GM12892 (cell line): ENCODE data around the gene CEBPG. TPM values are rescaled to one million over a fixed set of nuclear protein-coding genes. Genes with fewer than 3 reads are reported as not detected.
A peak's percentile ranks its signal among the peaks of the same experiment; 100 is the strongest.

Source experiments
- DNase-seq: peaks from one replicate; pipeline ENCODE4 v3.0.0; 2011; ENCODE audit not compliant: insufficient read length
- FAIRE-seq: peaks from 2 replicates; lab custom pipeline; 2011; peaks lifted over from hg19 to GRCh38; lab: Jason Lieb, UNC
- POLR2A ChIP-seq: IDR thresholded peaks from 2 replicates; pipeline ENCODE4 v1.6.1; 2011; ENCODE audit warnings: low read depth, low read length, control low read depth
- POLR2AphosphoS5 ChIP-seq: IDR thresholded peaks from 2 replicates; pipeline ENCODE4 v1.6.1; 2011; ENCODE audit warnings: low read depth, low read length, control low read depth
- TAF1 ChIP-seq: IDR thresholded peaks from 2 replicates; pipeline ENCODE4 v1.6.1; 2011; ENCODE audit warnings: low read depth, mild to moderate bottlenecking, control low read depth, low read length, borderline replicate concordance
- polyA plus RNA-seq: library from polyadenylated mRNA; unstranded; fragments of >200 nt; gene quantifications from one replicate; pipeline ENCODE4 v1.2.1, GENCODE V29; 2012; ENCODE audit warnings: missing spikeins, inconsistent platforms; ENCODE audit not compliant: missing spikeins

CEBPG gene
- polyA plus RNA-seq, result 11.4 TPM

DNA sequence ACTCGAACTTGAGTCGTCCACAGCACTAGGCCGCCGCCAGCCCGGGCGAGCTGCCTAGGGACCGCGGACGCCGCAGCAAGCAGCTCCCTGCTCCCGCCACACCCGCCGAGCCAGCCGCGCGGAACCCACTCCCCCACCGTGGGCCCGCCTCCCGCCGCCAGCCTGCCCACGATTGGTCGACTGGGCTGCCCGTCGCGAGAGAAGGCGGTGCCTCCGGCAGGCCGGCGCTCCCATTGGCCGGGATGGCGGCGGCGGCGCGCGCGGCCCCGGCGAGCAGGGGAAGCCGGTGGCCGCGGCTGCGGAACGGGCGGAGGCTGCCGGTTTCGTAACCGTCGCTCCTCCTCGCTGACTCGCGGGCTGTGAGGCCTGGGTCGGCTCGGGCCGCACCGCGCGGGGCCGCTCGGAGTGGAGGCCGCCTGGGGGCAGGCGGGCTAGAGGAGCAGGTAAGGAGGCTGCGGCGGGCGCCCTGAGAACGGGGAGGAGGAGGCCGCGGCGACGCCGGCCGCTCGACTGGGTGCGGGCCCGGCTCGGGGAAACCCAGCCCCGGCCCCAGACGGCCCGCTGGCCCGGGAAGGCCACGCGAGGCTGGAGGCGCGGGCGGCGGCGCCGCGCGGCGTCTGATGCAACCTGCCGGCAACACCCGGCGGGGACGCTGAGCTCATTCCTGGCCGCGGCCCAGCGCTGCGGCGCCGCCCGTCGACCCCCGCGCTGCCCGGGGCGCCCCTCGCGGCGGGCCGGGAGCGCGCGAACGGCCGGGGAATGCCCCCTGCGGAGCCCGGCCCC is at the start of gene CEBPG:
Gene CEBPG (plus strand): TSS at position 257 of the 783 bp plus-strand sequence. CDS start 5,531 bp downstream, outside the sequence.
- TF ChIP-seq TAF1, result peak; percentile 13; the same call in 1 of the 2 replicates
- peak; percentile 90 for TF ChIP-seq POLR2A
- peak; percentile 46 for TF ChIP-seq POLR2AphosphoS5
- DNase-seq (peak; percentile 93), FAIRE-seq (peak; percentile 78)

DNA sequence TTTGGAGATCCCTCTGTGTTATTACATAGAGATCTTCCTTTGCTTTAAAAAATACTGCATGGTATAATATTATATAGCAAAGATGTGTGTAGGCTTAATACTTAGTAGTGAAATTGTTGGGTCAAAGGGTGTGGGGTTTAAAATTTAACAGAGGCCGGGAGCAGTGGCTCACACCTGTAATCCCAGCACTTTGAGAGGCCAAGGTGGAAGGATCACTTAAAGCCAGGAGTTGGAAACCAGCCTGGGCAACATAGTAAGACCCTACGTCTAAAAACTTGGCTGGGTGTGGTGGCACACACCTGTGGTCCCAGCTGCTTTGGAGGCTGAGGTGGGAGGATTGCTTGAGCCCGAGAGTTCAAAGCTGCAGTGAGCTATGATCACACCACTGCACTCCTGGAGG is 48.9 kb upstream of the CEBPG start:
- DNase-seq (no peak), FAIRE-seq (no peak)
- TF ChIP-seq TAF1 (no peak), POLR2AphosphoS5 (no peak), POLR2A (no peak)

DNA sequence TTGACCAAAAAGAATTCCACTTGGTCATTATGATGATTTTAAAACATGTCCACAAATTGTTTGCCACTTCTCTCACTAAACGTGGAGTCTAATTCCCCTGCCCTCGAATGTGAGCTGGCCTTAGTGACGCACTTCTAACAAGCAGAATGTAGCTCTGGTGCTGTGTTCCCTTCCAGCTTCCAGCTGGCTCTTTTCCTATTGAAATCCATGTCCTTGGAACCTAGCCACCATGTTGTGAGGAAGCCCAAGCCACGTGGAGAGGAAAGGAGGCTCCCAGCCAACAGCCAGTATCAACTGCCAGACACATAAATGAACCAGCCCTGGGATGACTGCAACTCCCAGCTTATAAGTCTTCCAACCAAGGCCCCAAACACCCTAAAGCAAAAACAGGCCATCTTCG is 47.6 kb upstream of the CEBPG start:
- TF ChIP-seq POLR2A, result no peak
- no peak for TF ChIP-seq POLR2AphosphoS5
- TF ChIP-seq TAF1, result no peak
- DNase-seq, result no peak
- FAIRE-seq, result no peak

DNA sequence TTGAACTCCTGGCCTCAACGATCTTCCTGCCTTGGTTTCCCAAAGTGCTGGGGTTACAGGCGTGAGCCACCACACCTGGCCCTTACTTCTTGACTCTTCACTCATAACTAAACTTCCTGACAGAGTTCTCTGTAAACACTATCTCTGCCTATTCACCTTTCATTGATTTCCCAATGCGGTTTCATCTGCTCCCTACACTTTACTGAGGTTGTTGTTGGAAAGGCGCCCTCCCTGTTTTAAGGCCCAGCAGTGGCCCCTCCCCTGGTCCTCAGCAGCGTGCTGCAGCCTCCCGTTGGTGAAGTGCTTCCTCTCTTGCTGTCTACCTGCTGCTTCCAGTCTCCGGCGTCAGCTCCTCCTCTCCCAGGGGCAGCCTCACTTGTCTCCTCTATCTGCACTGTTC is 44.4 kb upstream of the CEBPG start:
- no peak for DNase-seq
- no peak for TF ChIP-seq POLR2A
- no peak for TF ChIP-seq POLR2AphosphoS5
- TF ChIP-seq TAF1, result no peak
- no peak for FAIRE-seq

DNA sequence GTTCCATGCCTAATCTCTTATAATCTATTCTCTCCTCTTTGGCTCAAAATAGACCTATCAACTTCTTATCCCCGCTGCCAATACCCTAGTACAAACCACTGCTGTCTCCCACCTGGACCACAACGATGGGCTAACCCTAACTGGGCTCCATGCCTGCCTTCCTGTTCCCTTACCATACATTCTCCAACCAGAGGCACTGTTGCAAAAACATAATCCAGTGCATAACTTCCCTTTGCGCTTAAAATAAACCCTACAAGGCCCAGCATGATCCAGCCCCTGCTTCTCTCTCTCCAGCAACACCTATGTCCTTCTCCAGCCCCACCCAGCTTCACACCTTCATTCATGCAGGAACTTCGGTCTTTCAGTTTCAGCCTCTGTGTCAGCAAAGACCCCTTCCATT is 43.8 kb upstream of the CEBPG start:
- TF ChIP-seq POLR2A, result no peak
- no peak for TF ChIP-seq POLR2AphosphoS5
- TF ChIP-seq TAF1, result no peak
- no peak for DNase-seq
- no peak for FAIRE-seq

DNA sequence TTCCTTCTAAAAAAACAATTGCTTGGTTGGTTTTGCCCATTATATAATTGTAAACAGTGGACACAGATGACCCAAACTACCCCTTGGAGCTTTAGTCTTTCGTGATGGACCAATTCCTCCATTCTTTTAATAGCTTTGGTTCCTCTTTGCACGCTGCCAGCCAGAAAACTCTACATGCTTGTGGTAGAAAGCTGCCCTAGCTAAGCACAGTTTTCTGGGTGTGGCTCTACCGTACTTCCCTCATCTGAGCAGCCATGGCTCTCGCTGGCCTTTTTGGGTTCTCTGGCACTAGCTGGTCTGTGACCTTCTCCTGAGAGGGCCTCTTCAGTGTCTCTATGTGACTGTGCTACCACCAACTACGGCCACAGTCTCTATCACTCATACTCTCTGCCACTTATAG is 41.3 kb upstream of the CEBPG start:
- DNase-seq, result no peak
- TF ChIP-seq POLR2AphosphoS5, result no peak
- no peak for FAIRE-seq

DNA sequence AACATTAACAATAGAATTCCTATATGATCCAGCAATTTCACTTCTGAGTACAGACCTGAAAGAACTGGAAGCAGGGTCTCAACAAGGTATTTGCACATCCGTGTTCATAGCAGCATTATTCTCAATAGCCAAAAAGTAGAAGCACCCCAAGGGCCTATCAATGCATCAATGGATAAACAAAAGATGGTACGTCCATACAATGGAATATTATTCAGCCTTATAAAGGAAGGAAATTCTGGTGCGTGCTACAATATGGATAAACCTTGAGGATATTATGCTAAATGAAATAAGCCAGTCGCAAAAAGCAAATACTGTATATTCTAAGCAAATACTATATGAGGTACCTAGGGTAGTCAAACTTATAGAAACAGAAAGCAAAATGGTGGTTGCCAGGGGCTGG is 40.4 kb upstream of the CEBPG start:
- DNase-seq, result no peak
- TF ChIP-seq POLR2AphosphoS5 (no peak), TAF1 (no peak), POLR2A (no peak)
- FAIRE-seq, result no peak

DNA sequence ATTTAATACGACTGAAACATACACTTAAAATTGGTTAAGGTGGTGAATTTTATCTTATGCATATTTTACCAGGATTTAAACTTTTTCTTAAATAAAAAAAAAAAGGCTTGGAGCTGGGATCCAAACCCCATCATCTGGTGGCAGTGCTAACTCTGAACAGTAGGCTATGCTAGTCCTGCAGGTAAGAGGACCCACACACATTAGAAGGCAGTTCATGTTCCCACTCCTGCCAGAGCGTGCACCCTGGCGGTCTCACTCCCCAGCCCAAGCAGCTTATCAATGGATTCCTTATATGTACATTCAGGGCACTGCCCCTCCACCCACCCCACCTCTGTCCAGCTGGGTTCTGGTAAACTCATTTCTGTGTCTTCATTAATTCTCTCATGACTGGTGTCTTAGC is 39.9 kb upstream of the CEBPG start:
- DNase-seq, result no peak
- no peak for TF ChIP-seq POLR2A
- TF ChIP-seq TAF1, result no peak
- no peak for TF ChIP-seq POLR2AphosphoS5
- FAIRE-seq, result no peak

DNA sequence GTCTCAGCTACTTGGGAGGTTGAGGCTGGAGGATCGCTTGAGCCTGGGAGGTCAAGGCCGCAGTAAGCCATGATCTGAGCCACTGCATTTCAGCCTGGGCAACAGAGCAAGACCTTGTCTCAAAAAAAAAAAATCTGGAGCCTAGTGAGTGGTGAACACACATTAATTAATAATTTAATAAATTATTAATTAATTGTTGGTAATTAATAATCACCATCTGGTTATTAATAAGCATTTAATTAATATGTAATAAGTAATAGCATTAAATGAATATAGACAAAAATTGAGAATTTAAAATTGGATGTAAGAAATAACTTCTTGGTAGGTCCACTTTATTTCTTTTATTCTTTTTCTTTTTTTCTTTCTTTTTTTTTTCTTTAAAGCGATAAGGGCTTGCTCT is 39.2 kb upstream of the CEBPG start:
- no peak for DNase-seq
- FAIRE-seq, result no peak
- TF ChIP-seq POLR2AphosphoS5 (no peak), TAF1 (no peak), POLR2A (no peak)

DNA sequence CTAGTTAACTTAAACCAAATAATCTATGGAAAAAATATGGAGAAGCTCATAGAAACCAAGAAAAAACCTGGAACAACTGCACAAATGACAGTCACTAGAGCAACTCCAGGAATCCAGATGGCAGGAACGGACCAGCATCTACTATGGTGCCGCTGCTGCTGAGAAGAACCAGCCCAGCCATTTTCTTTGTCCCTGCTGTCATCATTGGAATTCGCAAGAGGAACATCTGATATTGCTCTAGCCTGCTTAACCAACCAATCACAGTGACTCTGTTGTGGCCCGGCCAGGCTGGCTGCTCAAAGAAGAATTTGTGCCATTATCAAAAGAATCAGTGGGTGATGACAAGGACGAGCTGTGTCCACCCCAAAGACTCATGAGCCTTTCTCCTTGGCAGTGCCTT is 38.1 kb upstream of the CEBPG start:
- DNase-seq (no peak), FAIRE-seq (no peak)
- TF ChIP-seq POLR2A (no peak), POLR2AphosphoS5 (no peak), TAF1 (no peak)

DNA sequence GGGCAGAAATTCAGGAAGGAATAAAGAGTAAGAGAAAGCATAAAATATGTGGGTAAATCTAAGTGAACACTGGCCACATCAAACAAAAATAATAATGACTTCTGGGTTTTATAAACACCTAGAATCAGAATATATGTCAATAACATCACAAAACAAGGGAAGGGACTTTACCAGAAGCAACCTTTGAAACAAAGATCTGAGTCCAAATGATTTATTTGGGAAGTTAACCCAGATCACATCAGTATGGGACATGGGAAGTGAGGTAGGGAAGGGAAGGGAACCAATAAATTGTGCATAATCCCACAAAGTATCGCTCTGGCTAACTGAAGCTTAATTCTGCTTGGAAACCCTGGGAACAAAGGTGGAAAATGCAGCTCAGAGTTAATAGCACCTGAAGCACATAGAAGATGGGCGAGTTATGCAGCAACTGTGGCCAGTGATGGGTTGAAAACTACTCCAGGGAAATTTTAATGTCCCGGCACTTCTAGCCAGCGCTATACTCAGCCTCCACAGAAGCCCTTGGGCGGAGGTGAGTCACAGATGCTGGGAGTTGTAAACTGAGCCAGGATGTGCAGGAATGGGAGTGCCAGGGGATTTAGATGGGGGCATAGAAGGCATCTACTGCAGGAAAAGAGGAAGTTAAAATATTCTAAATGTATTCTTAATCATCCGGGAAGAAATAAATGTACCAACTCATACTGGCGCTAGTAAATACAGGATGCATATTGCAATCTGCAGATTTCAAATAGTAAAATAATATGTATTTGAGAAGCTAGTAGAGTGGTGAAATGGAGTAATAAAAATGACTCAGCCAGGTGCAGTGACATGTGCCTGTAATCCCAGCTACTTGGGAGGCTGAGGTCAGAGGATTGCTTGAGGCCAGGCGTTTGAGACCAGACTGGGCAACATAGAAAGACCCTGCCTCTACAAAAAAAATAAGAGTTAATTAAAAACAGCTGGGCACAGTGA is 34.2 kb upstream of the CEBPG start:
- FAIRE-seq (no peak), DNase-seq (no peak)

More for the DNA sequence above, 34.2 kb upstream of the CEBPG start:
- TF ChIP-seq POLR2AphosphoS5, result no peak
- no peak for TF ChIP-seq POLR2A
- TF ChIP-seq TAF1, result no peak
